Spleen (tissue), 11 donors: ENCODE data around the gene ARVCF. TPM values are rescaled to one million over a fixed set of nuclear protein-coding genes. Genes with fewer than 3 reads are reported as not detected.

Source experiments
- DNase-seq: peaks from one replicate; pipeline ENCODE4 v3.0.0-alpha.2; 2020
- H3K27ac ChIP-seq, 8 donors: fragments of 200-600 bp; sonication (generic) in 7 of 8; 1 replicate in 4 of 8; 2 replicates in 4 of 8; pipeline versions ENCODE4 v1.5.0 to v1.8.0; 2016 to 2021; ENCODE audit warnings: inconsistent platforms in 4 of 8, mild to moderate bottlenecking in 4 of 8, moderate library complexity in 1 of 8
- H3K27me3 ChIP-seq, 7 donors: fragments of 200-600 bp; sonication (generic) in 6 of 7; replicated peaks in 1 of 7; 1 replicate in 4 of 7; 2 replicates in 3 of 7; pipeline versions ENCODE4 v1.5.0 to v1.8.0; 2016 to 2021; ENCODE audit warnings: inconsistent platforms in 3 of 7, mild to moderate bottlenecking in 1 of 7
- H3K36me3 ChIP-seq, 6 donors: fragments of 200-600 bp; sonication (generic) in 5 of 6; 1 replicate in 4 of 6; 2 replicates in 2 of 6; pipeline versions ENCODE4 v1.5.0 to v1.8.0; 2016 to 2021; ENCODE audit warnings: inconsistent platforms in 2 of 6
- H3K4me1 ChIP-seq, 6 donors: fragments of 200-600 bp; sonication (generic) in 5 of 6; 1 replicate in 3 of 6; 2 replicates in 3 of 6; pipeline versions ENCODE4 v1.5.0 to v1.8.0; 2016 to 2021; ENCODE audit warnings: inconsistent platforms in 3 of 6
- H3K4me3 ChIP-seq, 8 donors: fragments of 200-600 bp; sonication (generic) in 7 of 8; 1 replicate in 4 of 8; 2 replicates in 4 of 8; pipeline versions ENCODE4 v1.5.0 to v1.8.0; 2016 to 2021; ENCODE audit warnings: inconsistent platforms in 4 of 8, mild to moderate bottlenecking in 4 of 8, moderate library complexity in 2 of 8
- H3K9me3 ChIP-seq, 8 donors: fragments of 200-600 bp; sonication (generic) in 7 of 8; 1 replicate in 4 of 8; 2 replicates in 4 of 8; pipeline versions ENCODE4 v1.5.0 to v1.8.0; 2016 to 2021; ENCODE audit warnings: inconsistent platforms in 4 of 8
- POLR2A ChIP-seq, 3 donors: fragments of 450-650 bp; IDR thresholded peaks; one replicate each; pipeline ENCODE4 v1.5.1; 2017; ENCODE audit warnings: antibody characterized with exemption in 3 of 3, mild to moderate bottlenecking in 1 of 3
- POLR2AphosphoS5 ChIP-seq, 3 donors: sonication (generic); formaldehyde crosslinking; IDR thresholded peaks; one replicate each; pipeline ENCODE4 v1.5.1; 2017; ENCODE audit warnings: antibody characterized with exemption in 3 of 3
- WGBS, 5 donors: extraction: QIAGEN DNeasy Blood & Tissue Kit in 3 of 5; methylation state at CpG; one replicate each; pipeline versions ENCODE4 v1.1.5 to v1.1.7; 2013 to 2018; 5-methylcytosine and 5-hydroxymethylcytosine counted together
- intact Hi-C: fragments of 100-400 bp; cut with DNase I; formaldehyde crosslinking; loops from one replicate; pipeline ENCODE4 v1.15.0; 2023; ENCODE audit warnings: low total_unique reads
- polyA plus RNA-seq, 3 donors: library from polyadenylated mRNA; stranded (reverse); fragments of 200-250 nt; gene quantifications; one replicate each; pipeline ENCODE4 v1.2.1, GENCODE V29; 2013
- total RNA-seq, 7 donors: library from RNA; depleted of rRNA in 3 of 7; stranded (reverse); fragments of >200 nt in 3 of 7; fragmentation: NEBNext Ultra II Directional in 4 of 7; extraction: Animal tissue kit (Norgen Biotek cat#: 25700) in 4 of 7; gene quantifications; one replicate each; pipeline versions ENCODE4 v1.1.0 to v1.2.1, GENCODE V29; 2016 to 2021
- TF ChIP-seq, protein P1 (sequence below), 11 experiments: fragments of 200-600 bp in 7 of 11; fragments of 450-650 bp in 4 of 11; sonication (generic) in 4 of 11; IDR thresholded peaks in 8 of 11; conservative IDR thresholded peaks in 3 of 11; 1 replicate in 7 of 11; 2 replicates in 4 of 11; pipeline versions ENCODE4 v1.4.0 to v1.8.0; 2016 to 2021; ENCODE audit warnings: antibody characterized with exemption in 11 of 11, inconsistent platforms in 4 of 11, mild to moderate bottlenecking in 1 of 11
- donor health status: healthy with polysubstance abuse.
- donor health status: DM: no; HTN: no; CAD: no; lungs with moderate emphysema.
- donor health status: DM: no; HTN: no; CAD: no.
- donor health status: Bipolar disorder and iron deficiency.
- donor health status: healthy.
- donor health status: DM: no; HTN: no; CAD: no.
- donor health status: DM: yes; HTN: yes; CAD: no.

Gene ARVCF
- total and polyA plus RNA-seq, 10 donors, result 9.4 to 96.7 (median 27.6) TPM

- no peaks in the 10 kb centered on the region for H3K36me3 ChIP-seq
- TF ChIP-seq POLR2A (IDR thresholded peaks at IDR 0.05) (no peak), POLR2AphosphoS5 (IDR thresholded peaks at IDR 0.05) (no peak)
- TF ChIP-seq, protein P1, sequence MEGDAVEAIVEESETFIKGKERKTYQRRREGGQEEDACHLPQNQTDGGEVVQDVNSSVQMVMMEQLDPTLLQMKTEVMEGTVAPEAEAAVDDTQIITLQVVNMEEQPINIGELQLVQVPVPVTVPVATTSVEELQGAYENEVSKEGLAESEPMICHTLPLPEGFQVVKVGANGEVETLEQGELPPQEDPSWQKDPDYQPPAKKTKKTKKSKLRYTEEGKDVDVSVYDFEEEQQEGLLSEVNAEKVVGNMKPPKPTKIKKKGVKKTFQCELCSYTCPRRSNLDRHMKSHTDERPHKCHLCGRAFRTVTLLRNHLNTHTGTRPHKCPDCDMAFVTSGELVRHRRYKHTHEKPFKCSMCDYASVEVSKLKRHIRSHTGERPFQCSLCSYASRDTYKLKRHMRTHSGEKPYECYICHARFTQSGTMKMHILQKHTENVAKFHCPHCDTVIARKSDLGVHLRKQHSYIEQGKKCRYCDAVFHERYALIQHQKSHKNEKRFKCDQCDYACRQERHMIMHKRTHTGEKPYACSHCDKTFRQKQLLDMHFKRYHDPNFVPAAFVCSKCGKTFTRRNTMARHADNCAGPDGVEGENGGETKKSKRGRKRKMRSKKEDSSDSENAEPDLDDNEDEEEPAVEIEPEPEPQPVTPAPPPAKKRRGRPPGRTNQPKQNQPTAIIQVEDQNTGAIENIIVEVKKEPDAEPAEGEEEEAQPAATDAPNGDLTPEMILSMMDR (IDR thresholded peaks at IDR 0.05 in 8 of 11, conservative IDR thresholded peaks at IDR 0.05 in 3 of 11), result no peak
- peak overlapping the region in 1 of 8 donors; percentile 78 for H3K27ac ChIP-seq
- no peaks in the 10 kb centered on the region for H3K27me3 ChIP-seq
- 82 to 92% (median 90%) methylated on average over 2 of the region's 2 CpGs for WGBS, 5 donors
- DNase-seq, result peak; percentile 1
- no peak overlapping the region for H3K4me3 ChIP-seq
- H3K9me3 ChIP-seq, result peaks cover 5 to 27% (median 16%) of the 10 kb centered on the region in 8 donors
- H3K4me1 ChIP-seq, result peaks cover 0 to 39% (median 14%) of the 10 kb centered on the region in 6 donors
- intact Hi-C loops, result no loop called here
Observed at GRCh38 chr22:20002636-20003035, 14.0 kb downstream of the ARVCF start.

GRCh38 chr22:20002128-20002527, 14.5 kb downstream of the ARVCF start:
- Histone ChIP-seq H3K27ac (peak overlapping the region in 2 of 8 donors; percentile 3 to 78), H3K4me1 (peaks cover 0 to 44% (median 16%) of the 10 kb centered on the region in 6 donors), H3K36me3 (no peaks in the 10 kb centered on the region), H3K4me3 (no peak overlapping the region), H3K27me3 (no peaks in the 10 kb centered on the region), H3K9me3 (peaks cover 5 to 27% (median 16%) of the 10 kb centered on the region in 8 donors)
- WGBS, 5 donors, result 84 to 93% (median 92%) methylated on average over 8 to 9 of the region's 9 CpGs
- intact Hi-C loops, result no loop called here
- peak; percentile 38 for DNase-seq
- TF ChIP-seq POLR2AphosphoS5 (IDR thresholded peaks at IDR 0.05) (no peak), POLR2A (IDR thresholded peaks at IDR 0.05) (no peak)
- TF ChIP-seq, protein P1 (IDR thresholded peaks at IDR 0.05 in 8 of 11, conservative IDR thresholded peaks at IDR 0.05 in 3 of 11), result no peak

- Histone ChIP-seq H3K27me3 (no peaks in the 10 kb centered on the region), H3K4me3 (no peak overlapping the region), H3K27ac (peak overlapping the region in 4 of 8 donors; percentile 3 to 84 (median 56)), H3K4me1 (peaks cover 0 to 44% (median 16%) of the 10 kb centered on the region in 6 donors), H3K36me3 (no peaks in the 10 kb centered on the region), H3K9me3 (peaks cover 5 to 27% (median 16%) of the 10 kb centered on the region in 8 donors)
- TF ChIP-seq POLR2AphosphoS5 (IDR thresholded peaks at IDR 0.05) (peak in 1 of 3 donors; percentile 19), POLR2A (IDR thresholded peaks at IDR 0.05) (no peak)
- TF ChIP-seq, protein P1 (IDR thresholded peaks at IDR 0.05 in 8 of 11, conservative IDR thresholded peaks at IDR 0.05 in 3 of 11), result no peak
- WGBS, 5 donors, result 28 to 62% (median 44%) methylated on average over 4 to 11 of the region's 11 CpGs
- DNase-seq, result peak; percentile 53
- intact Hi-C loops, result no loop called here
Observed at GRCh38 chr22:20001082-20001638, 15.5 kb downstream of the ARVCF start.

GRCh38 chr22:20000246-20001081, 16.2 kb downstream of the ARVCF start:
- DNase-seq, result peak; percentile 51
- Histone ChIP-seq H3K36me3 (no peaks in the 10 kb centered on the region), H3K9me3 (peaks cover 5 to 27% (median 16%) of the 10 kb centered on the region in 8 donors), H3K4me1 (peaks cover 0 to 49% (median 19%) of the 10 kb centered on the region in 6 donors), H3K4me3 (no peak overlapping the region), H3K27me3 (no peaks in the 10 kb centered on the region), H3K27ac (peak overlapping the region in 3 of 8 donors; percentile 35 to 84 (median 78))
- WGBS, 5 donors, result 82 to 90% (median 86%) methylated on average over 11 to 14 of the region's 14 CpGs
- no peak for TF ChIP-seq POLR2AphosphoS5 (IDR thresholded peaks at IDR 0.05)
- intact Hi-C loops, result no loop called here
